HCT116 (cell line): Measurements from ENCODE around the gene ISCA2.

ENCODE experiments used
- EZH2 ChIP-seq: fragments of 200-600 bp; sonication (generic); IDR thresholded peaks from 2 replicates; pipeline ENCODE4 v1.6.1; 2017; ENCODE audit warnings: antibody characterized with exemption, mixed run types
- POLR2AphosphoS5 ChIP-seq: IDR thresholded peaks from 2 replicates; pipeline ENCODE4 v1.6.1; 2011; ENCODE audit warnings: mild to moderate bottlenecking, low read depth, low read length, moderate library complexity
- REST ChIP-seq: IDR thresholded peaks from 2 replicates; pipeline ENCODE4 v1.6.1; 2012; ENCODE audit warnings: low read depth
- TF ChIP-seq, protein P1 (sequence below), 3 experiments: fragments of 200-600 bp in 1 of 3; sonication (generic) in 1 of 3; IDR thresholded peaks in 2 of 3; conservative IDR thresholded peaks in 1 of 3; 2 replicates each; pipeline ENCODE4 v1.5.1; 2012 to 2017; ENCODE audit warnings: low read depth in 2 of 3, low read length in 2 of 3, antibody characterized with exemption in 1 of 3, borderline replicate concordance in 1 of 3, control low read depth in 1 of 3, mild to moderate bottlenecking in 1 of 3, mixed read lengths in 1 of 3, mixed run types in 1 of 3, moderate library complexity in 1 of 3; ENCODE audit not compliant: insufficient read depth in 1 of 3

DNA sequence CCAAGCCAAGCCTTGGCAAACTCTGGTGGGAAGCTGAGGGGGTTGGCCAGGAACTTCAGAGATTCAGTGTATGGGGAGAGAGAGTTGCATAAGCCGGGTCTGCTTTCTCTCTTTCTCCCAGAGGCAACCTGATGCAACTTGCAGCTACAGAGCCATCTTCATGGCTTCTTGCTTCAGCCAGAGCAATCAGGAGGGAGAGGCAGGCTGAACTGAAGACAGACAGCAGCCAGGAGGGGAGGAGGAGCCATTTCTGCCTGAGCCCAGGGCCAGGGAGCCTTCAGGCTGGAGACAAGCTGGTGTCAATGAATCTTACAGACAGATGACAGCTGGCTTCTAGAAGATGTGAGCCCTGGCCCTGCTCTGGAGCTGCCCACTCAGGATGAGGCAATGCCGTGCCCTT, 19.2 kb upstream of the ISCA2 start:
- TF ChIP-seq, protein P1, sequence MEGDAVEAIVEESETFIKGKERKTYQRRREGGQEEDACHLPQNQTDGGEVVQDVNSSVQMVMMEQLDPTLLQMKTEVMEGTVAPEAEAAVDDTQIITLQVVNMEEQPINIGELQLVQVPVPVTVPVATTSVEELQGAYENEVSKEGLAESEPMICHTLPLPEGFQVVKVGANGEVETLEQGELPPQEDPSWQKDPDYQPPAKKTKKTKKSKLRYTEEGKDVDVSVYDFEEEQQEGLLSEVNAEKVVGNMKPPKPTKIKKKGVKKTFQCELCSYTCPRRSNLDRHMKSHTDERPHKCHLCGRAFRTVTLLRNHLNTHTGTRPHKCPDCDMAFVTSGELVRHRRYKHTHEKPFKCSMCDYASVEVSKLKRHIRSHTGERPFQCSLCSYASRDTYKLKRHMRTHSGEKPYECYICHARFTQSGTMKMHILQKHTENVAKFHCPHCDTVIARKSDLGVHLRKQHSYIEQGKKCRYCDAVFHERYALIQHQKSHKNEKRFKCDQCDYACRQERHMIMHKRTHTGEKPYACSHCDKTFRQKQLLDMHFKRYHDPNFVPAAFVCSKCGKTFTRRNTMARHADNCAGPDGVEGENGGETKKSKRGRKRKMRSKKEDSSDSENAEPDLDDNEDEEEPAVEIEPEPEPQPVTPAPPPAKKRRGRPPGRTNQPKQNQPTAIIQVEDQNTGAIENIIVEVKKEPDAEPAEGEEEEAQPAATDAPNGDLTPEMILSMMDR (IDR thresholded peaks at IDR 0.05 in 2 of 3, conservative IDR thresholded peaks at IDR 0.05 in 1 of 3; ENCODE audit: borderline replicate concordance in 1 of 3, insufficient read depth in 1 of 3, low read depth in 2 of 3, low read length in 2 of 3): no peak
- no peak for TF ChIP-seq REST
- no peak for TF ChIP-seq POLR2AphosphoS5
- no peak for TF ChIP-seq EZH2
